ENCODE measurements around the gene NQO1.

Gene NQO1

GRCh38 chr16:69726313-69727060 lies at the start of gene NQO1:
TSS of gene NQO1 (minus strand) at chr16:69726560. CDS start at chr16:69726439, 121 bp downstream.
- H3K27ac ChIP-seq: peak within 1 kb of the TSS; percentile 80
- peak within 1 kb of the TSS; percentile 63 for H3K4me3 ChIP-seq (ENCODE audit: low read depth, low read length)
- H3K27me3 ChIP-seq (ENCODE audit: insufficient read depth, low read depth, severe bottlenecking): no peaks in the 10 kb centered on the region
- H3K36me3 ChIP-seq: no peaks in the 10 kb centered on the region
- TF ChIP-seq, protein P1, sequence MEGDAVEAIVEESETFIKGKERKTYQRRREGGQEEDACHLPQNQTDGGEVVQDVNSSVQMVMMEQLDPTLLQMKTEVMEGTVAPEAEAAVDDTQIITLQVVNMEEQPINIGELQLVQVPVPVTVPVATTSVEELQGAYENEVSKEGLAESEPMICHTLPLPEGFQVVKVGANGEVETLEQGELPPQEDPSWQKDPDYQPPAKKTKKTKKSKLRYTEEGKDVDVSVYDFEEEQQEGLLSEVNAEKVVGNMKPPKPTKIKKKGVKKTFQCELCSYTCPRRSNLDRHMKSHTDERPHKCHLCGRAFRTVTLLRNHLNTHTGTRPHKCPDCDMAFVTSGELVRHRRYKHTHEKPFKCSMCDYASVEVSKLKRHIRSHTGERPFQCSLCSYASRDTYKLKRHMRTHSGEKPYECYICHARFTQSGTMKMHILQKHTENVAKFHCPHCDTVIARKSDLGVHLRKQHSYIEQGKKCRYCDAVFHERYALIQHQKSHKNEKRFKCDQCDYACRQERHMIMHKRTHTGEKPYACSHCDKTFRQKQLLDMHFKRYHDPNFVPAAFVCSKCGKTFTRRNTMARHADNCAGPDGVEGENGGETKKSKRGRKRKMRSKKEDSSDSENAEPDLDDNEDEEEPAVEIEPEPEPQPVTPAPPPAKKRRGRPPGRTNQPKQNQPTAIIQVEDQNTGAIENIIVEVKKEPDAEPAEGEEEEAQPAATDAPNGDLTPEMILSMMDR (IDR thresholded peaks at IDR 0.05; ENCODE audit: low read depth, low read length): no peak
- DNase-seq: peak; percentile 95
- H3K9me3 ChIP-seq (ENCODE audit: severe bottlenecking): no peaks in the 10 kb centered on the region

DNA sequence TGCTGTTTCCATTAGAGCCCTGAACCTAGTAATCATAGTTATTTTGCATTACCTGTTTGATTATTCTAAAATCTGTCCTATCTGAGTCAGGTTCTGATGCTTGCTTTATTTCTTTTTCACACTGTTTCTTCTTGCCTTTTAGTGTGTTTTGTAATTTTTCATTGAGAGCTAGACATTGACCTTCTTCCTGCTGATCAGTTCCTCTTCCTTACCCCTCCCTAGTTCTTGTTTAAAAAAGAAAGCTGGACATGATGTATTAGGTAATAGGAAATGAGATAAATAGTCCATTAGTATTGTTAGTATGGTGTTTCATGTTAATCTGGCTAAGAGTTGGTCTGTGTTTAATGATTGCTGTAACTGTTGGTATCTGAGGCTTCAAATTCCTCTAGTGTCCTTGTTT lies 49.2 kb upstream of the NQO1 start:
- no peaks in the 10 kb centered on the region for H3K9me3 ChIP-seq (ENCODE audit: severe bottlenecking)
- no peaks in the 10 kb centered on the region for H3K36me3 ChIP-seq
- no peak overlapping the region for H3K4me3 ChIP-seq (ENCODE audit: low read depth, low read length)
- H3K27me3 ChIP-seq (ENCODE audit: insufficient read depth, low read depth, severe bottlenecking): no peaks in the 10 kb centered on the region
- no peak overlapping the region for H3K27ac ChIP-seq
- TF ChIP-seq, protein P1 (IDR thresholded peaks at IDR 0.05; ENCODE audit: low read depth, low read length): no peak
- DNase-seq: no peak

DNA sequence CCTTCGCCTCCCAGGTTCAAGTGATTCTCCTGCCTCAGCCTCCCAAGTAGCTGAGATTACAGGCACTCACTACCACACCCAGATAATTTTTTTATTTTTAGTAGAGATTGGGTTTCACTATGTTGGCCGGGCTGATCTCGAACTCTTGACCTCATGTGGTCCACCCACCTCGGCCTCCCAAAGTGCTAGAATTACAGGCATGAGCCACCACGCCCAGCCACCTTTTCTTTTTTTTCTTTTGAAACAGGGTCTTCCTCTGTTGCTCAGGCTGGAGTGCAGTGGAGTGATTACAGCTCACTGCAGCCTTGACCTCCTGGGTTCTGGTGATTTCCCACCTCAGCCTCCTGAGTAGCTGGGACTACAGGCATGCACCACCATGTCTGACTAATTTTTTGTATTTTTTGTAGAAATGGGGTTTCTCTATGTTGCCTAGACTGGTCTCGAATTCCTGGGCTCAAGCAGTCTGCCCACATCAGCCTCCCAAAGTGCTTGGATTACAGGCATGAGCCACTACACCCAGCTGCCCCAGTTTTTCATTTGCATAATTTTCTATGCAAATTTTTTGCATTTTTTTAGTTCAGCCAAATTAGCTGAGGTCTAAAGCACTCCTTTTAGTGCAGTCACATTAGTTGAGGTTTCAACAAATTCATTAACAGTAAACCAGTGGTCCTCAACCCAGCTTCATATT lies 47.0 kb upstream of the NQO1 start:
- Histone ChIP-seq H3K9me3 (ENCODE audit: severe bottlenecking) (no peaks in the 10 kb centered on the region), H3K27ac (no peak overlapping the region), H3K4me3 (ENCODE audit: low read depth, low read length) (no peak overlapping the region), H3K36me3 (no peaks in the 10 kb centered on the region), H3K27me3 (ENCODE audit: insufficient read depth, low read depth, severe bottlenecking) (no peaks in the 10 kb centered on the region)
- no peak for DNase-seq
- TF ChIP-seq, protein P1 (IDR thresholded peaks at IDR 0.05; ENCODE audit: low read depth, low read length): no peak

GRCh38 chr16:69771651-69771967 lies 45.2 kb upstream of the NQO1 start:
- no peaks in the 10 kb centered on the region for H3K36me3 ChIP-seq
- no peak for DNase-seq
- H3K27ac ChIP-seq: no peak overlapping the region
- H3K9me3 ChIP-seq (ENCODE audit: severe bottlenecking): no peaks in the 10 kb centered on the region
- no peaks in the 10 kb centered on the region for H3K27me3 ChIP-seq (ENCODE audit: insufficient read depth, low read depth, severe bottlenecking)
- TF ChIP-seq, protein P1 (IDR thresholded peaks at IDR 0.05; ENCODE audit: low read depth, low read length): no peak
- no peak overlapping the region for H3K4me3 ChIP-seq (ENCODE audit: low read depth, low read length)

GRCh38 chr16:69769404-69769803 lies 43.0 kb upstream of the NQO1 start:
- Histone ChIP-seq H3K27ac (no peak overlapping the region), H3K9me3 (ENCODE audit: severe bottlenecking) (no peaks in the 10 kb centered on the region), H3K4me3 (ENCODE audit: low read depth, low read length) (no peak overlapping the region), H3K27me3 (ENCODE audit: insufficient read depth, low read depth, severe bottlenecking) (no peaks in the 10 kb centered on the region), H3K36me3 (no peaks in the 10 kb centered on the region)
- DNase-seq: no peak
- TF ChIP-seq, protein P1 (IDR thresholded peaks at IDR 0.05; ENCODE audit: low read depth, low read length): no peak

Data from WERI-Rb-1 (cell line).